CD4-positive, alpha-beta T cell (primary cell): ENCODE measurements around the gene TESK2. TPM values are rescaled to one million over a fixed set of nuclear protein-coding genes. Genes with fewer than 3 reads are reported as not detected.

Experiments used
- ATAC-seq: fragments of 200-7000 bp; cut with Tn5 transposase; one replicate; pipeline ENCODE4 v1.10.0; 2022; ENCODE audit warnings: mild to moderate bottlenecking; ENCODE audit not compliant: poor library complexity
- CTCF ChIA-PET: fragments of 350-600 bp; sonication (Branson Sonifier 250); formaldehyde crosslinking; loops from one replicate; lab custom pipeline; 2021; ENCODE audit warnings: antibody characterized with exemption, inconsistent platforms; lab: Charles Lee
- POLR2A ChIA-PET: fragments of 350-600 bp; sonication (Branson Sonifier 250); formaldehyde crosslinking; loops from one replicate; lab custom pipeline; 2021; ENCODE audit warnings: antibody characterized with exemption, inconsistent platforms; lab: Charles Lee
- DNase-seq, 14 experiments: peaks; one replicate each; pipeline ENCODE4 v3.0.0-alpha.2; 2013 to 2020; ENCODE audit warnings: mixed read lengths in 2 of 14
- H3K27ac ChIP-seq, 2 donors: one replicate each; pipeline versions ENCODE4 v1.5.1 to v1.7.0; 2013; ENCODE audit warnings: low read length in 2 of 2, low read depth in 1 of 2, mild to moderate bottlenecking in 1 of 2
- H3K27me3 ChIP-seq, 2 experiments: 1 replicate in 1 of 2; 2 replicates in 1 of 2; pipeline versions ENCODE4 v1.6.1 to v1.7.0; 2013; ENCODE audit warnings: low read length in 2 of 2, control low read depth in 1 of 2, mild to moderate bottlenecking in 1 of 2, moderate library complexity in 1 of 2; ENCODE audit not compliant: insufficient read depth in 2 of 2, control insufficient read depth in 1 of 2
- H3K36me3 ChIP-seq: one replicate; pipeline ENCODE4 v1.6.1; 2013; ENCODE audit warnings: low read length, control low read depth; ENCODE audit not compliant: insufficient read depth
- H3K4me1 ChIP-seq: one replicate; pipeline ENCODE4 v1.6.1; 2013; ENCODE audit warnings: low read length, control low read depth; ENCODE audit not compliant: insufficient read depth
- H3K4me3 ChIP-seq: one replicate; pipeline ENCODE4 v1.5.1; 2013; ENCODE audit warnings: mild to moderate bottlenecking, low read length, moderate library complexity
- H3K9me3 ChIP-seq, 2 experiments: 1 replicate in 1 of 2; 2 replicates in 1 of 2; pipeline versions ENCODE4 v1.6.1 to v1.7.0; 2013; ENCODE audit warnings: low read length in 2 of 2, mild to moderate bottlenecking in 2 of 2, control low read depth in 1 of 2, moderate library complexity in 1 of 2; ENCODE audit not compliant: control insufficient read depth in 1 of 2, insufficient read depth in 1 of 2
- H3K27ac Mint-ChIP-seq: one replicate; pipeline ENCODE4 v1.8.0; 2020; ENCODE audit warnings: mixed read lengths
- H3K27me3 Mint-ChIP-seq: one replicate; pipeline ENCODE4 v1.8.0; 2021; ENCODE audit warnings: mixed read lengths
- H3K36me3 Mint-ChIP-seq: one replicate; pipeline ENCODE4 v1.8.0; 2021; ENCODE audit warnings: low read depth, mixed read lengths
- H3K4me1 Mint-ChIP-seq: one replicate; pipeline ENCODE4 v1.8.0; 2021; ENCODE audit warnings: low read depth, mixed read lengths
- H3K4me3 Mint-ChIP-seq: one replicate; pipeline ENCODE4 v1.8.0; 2020; ENCODE audit warnings: mild to moderate bottlenecking, mixed read lengths
- H3K9me3 Mint-ChIP-seq: one replicate; pipeline ENCODE4 v1.8.0; 2020; ENCODE audit warnings: mixed read lengths
- intact Hi-C, 2 experiments: fragments of 100-400 bp; cut with DNase I in 1 of 2; cut with micrococcal nuclease in 1 of 2; formaldehyde crosslinking; loops; one replicate each; pipeline versions ENCODE4 v1.15.1 to v1.9.0; 2023 to 2025; cut with DNase I, micrococcal nuclease
- total RNA-seq, 174 experiments: library from RNA in 2 of 174; stranded (reverse) in 2 of 174; gene quantifications; one replicate each; pipeline ENCODE4 v1.2.3 and lab custom pipeline; 2021 to 2026
- TF ChIP-seq, protein P1 (sequence below): fragments of 200-600 bp; IDR thresholded peaks from one replicate; pipeline ENCODE4 v1.8.0; 2022; ENCODE audit warnings: antibody characterized with exemption, mild to moderate bottlenecking

The TESK2 gene
- total RNA-seq, 2 experiments from 2014 or later = 2.8 to 3.4 TPM

DNA sequence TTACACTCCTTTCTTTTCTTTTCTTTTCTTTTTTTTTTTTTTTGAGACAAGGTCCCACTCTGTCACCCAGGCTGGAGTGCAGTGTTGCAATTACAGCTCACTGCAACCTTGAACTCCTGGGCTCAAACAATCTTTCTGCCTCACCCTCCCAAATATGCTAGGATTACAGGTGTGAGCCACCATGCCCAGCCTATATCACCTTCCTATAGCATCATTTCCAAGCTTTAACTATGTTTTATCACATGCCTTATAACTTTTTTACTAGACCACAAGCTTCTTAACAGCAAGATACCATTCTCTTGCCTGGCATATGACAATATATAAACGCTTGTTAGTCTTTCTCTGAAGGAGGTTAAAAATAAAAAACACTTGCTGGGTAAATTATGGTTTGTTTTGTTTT lies 95.4 kb downstream of the TESK2 start:
- Mint-ChIP-seq H3K27ac (no peak overlapping the region), H3K9me3 (no peaks in the 10 kb centered on the region), H3K27me3 (no peaks in the 10 kb centered on the region), H3K36me3 (no peaks in the 10 kb centered on the region), H3K4me1 (no peaks in the 10 kb centered on the region), H3K4me3 (no peak overlapping the region)
- no peak for ATAC-seq
- no peak for DNase-seq
- Histone ChIP-seq H3K4me1 (peaks cover 4% of the 10 kb centered on the region), H3K9me3 (no peaks in the 10 kb centered on the region), H3K27ac (no peak overlapping the region), H3K4me3 (no peak overlapping the region), H3K27me3 (no peaks in the 10 kb centered on the region), H3K36me3 (no peaks in the 10 kb centered on the region)
- POLR2A ChIA-PET = interaction anchor here (0.7 kb wide), 1 partner anchor 340 kb away, joined by 3 read pairs; no protein-coding TSS in a partner anchor
- TF ChIP-seq, protein P1, sequence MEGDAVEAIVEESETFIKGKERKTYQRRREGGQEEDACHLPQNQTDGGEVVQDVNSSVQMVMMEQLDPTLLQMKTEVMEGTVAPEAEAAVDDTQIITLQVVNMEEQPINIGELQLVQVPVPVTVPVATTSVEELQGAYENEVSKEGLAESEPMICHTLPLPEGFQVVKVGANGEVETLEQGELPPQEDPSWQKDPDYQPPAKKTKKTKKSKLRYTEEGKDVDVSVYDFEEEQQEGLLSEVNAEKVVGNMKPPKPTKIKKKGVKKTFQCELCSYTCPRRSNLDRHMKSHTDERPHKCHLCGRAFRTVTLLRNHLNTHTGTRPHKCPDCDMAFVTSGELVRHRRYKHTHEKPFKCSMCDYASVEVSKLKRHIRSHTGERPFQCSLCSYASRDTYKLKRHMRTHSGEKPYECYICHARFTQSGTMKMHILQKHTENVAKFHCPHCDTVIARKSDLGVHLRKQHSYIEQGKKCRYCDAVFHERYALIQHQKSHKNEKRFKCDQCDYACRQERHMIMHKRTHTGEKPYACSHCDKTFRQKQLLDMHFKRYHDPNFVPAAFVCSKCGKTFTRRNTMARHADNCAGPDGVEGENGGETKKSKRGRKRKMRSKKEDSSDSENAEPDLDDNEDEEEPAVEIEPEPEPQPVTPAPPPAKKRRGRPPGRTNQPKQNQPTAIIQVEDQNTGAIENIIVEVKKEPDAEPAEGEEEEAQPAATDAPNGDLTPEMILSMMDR = no peak
- CTCF ChIA-PET = no interaction called here
- intact Hi-C loops = no loop called here

DNA sequence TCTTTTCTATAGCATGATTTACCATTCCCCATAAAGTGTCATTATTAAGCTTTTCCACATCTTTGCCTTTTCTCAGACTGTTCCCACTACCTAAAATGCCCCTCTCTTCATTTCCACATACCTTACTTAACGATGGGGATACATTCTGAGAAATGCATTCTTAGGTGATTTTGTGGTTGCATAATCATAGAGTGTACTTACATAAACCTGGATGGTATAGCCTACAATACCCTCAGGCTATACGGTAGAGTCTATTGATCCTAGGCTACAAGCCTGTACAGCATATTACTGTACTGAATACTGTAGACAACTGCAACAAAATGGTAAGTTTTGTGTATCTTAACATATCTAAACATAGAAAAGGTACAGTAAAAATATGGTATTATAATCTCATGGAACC lies 95.9 kb downstream of the TESK2 start:
- no peaks in the 10 kb centered on the region for H3K4me1 Mint-ChIP-seq
- CTCF ChIA-PET = no interaction called here
- H3K36me3 Mint-ChIP-seq = no peaks in the 10 kb centered on the region
- ATAC-seq = no peak
- H3K27ac ChIP-seq = no peak overlapping the region
- peaks cover 4% of the 10 kb centered on the region for H3K4me1 ChIP-seq
- no peak for DNase-seq
- POLR2A ChIA-PET = no interaction called here
- no peaks in the 10 kb centered on the region for H3K36me3 ChIP-seq
- intact Hi-C loops = no loop called here
- no peaks in the 10 kb centered on the region for H3K9me3 ChIP-seq
- TF ChIP-seq, protein P1 = no peak
- H3K27me3 ChIP-seq = no peaks in the 10 kb centered on the region
- H3K4me3 ChIP-seq = no peak overlapping the region
- no peak overlapping the region for H3K27ac Mint-ChIP-seq
- H3K9me3 Mint-ChIP-seq = no peaks in the 10 kb centered on the region
- no peak overlapping the region for H3K4me3 Mint-ChIP-seq
- H3K27me3 Mint-ChIP-seq = no peaks in the 10 kb centered on the region

DNA sequence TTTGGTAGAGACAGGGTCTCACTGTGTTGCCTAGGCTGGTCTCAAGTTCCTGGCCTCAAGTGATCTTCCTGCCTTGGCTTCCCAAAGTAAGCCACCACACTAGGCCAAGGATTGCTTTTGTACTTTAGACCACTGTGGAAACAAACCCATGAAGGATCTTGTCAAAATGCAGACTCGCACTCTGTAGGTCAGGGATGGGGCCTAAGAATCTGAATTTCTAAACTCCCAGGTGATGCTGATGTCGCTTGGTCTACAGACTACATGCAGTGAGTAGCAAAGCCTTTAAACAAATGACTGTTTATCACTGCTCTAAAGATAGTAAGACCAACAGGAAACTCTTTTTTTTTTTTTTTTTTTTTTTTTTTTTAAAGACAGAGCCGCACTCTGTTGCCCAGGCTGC lies 96.6 kb downstream of the TESK2 start:
- no peaks in the 10 kb centered on the region for H3K36me3 Mint-ChIP-seq
- no peaks in the 10 kb centered on the region for H3K27me3 Mint-ChIP-seq
- ChIA-PET CTCF (no interaction called here), POLR2A (no interaction called here)
- intact Hi-C loops = no loop called here
- Histone ChIP-seq H3K4me1 (peaks cover 4% of the 10 kb centered on the region), H3K36me3 (no peaks in the 10 kb centered on the region), H3K4me3 (no peak overlapping the region), H3K9me3 (no peaks in the 10 kb centered on the region), H3K27me3 (no peaks in the 10 kb centered on the region), H3K27ac (no peak overlapping the region)
- peak in 2 of 14 experiments; percentile 8 to 14 for DNase-seq
- TF ChIP-seq, protein P1 = no peak
- no peak overlapping the region for H3K27ac Mint-ChIP-seq
- no peaks in the 10 kb centered on the region for H3K9me3 Mint-ChIP-seq
- H3K4me1 Mint-ChIP-seq = no peaks in the 10 kb centered on the region
- ATAC-seq = no peak
- H3K4me3 Mint-ChIP-seq = no peak overlapping the region
